Prostate gland (tissue), 2 donors: ENCODE data around the gene NPTXR.
"Not testable (repeated sequence)": the region's sequence is repeated elsewhere in the genome, so short reads cannot be mapped to it uniquely, and the experiment has no call there.

ENCODE experiments used
- POLR2A ChIP-seq: fragments of 450-650 bp; IDR thresholded peaks from one replicate; pipeline ENCODE4 v1.6.1; 2016; ENCODE audit warnings: antibody characterized with exemption, mild to moderate bottlenecking
- POLR2AphosphoS5 ChIP-seq: sonication (generic); formaldehyde crosslinking; IDR thresholded peaks from one replicate; pipeline ENCODE4 v1.6.1; 2017; ENCODE audit warnings: antibody characterized with exemption
- TF ChIP-seq, protein P1 (sequence below), 4 experiments: fragments of 200-600 bp in 2 of 4; fragments of 450-650 bp in 2 of 4; sonication (generic) in 2 of 4; IDR thresholded peaks; 1 replicate in 3 of 4; 2 replicates in 1 of 4; pipeline ENCODE4 v1.5.1; 2016 to 2019; ENCODE audit warnings: antibody characterized with exemption in 4 of 4, mild to moderate bottlenecking in 2 of 4, moderate library complexity in 2 of 4

DNA sequence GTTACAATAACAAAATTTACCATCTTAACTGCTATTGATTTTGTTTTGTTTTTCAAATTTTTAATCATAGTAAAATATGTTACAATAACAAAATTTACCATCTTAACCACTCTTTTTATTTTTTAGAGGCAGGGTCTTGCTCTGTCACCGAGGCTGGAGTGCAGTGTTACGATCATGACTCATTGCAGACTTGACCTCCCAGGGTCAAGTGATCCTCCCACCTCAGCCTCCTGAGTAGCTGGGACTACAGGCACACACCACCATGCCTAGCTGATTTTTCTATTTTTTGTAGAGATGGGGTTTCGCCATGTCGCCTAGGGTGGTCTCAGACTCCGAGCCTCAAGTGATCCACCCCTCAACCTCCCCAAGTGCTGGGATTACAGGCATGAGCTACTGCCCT, 10.1 kb upstream of the NPTXR start:
- TF ChIP-seq, protein P1, sequence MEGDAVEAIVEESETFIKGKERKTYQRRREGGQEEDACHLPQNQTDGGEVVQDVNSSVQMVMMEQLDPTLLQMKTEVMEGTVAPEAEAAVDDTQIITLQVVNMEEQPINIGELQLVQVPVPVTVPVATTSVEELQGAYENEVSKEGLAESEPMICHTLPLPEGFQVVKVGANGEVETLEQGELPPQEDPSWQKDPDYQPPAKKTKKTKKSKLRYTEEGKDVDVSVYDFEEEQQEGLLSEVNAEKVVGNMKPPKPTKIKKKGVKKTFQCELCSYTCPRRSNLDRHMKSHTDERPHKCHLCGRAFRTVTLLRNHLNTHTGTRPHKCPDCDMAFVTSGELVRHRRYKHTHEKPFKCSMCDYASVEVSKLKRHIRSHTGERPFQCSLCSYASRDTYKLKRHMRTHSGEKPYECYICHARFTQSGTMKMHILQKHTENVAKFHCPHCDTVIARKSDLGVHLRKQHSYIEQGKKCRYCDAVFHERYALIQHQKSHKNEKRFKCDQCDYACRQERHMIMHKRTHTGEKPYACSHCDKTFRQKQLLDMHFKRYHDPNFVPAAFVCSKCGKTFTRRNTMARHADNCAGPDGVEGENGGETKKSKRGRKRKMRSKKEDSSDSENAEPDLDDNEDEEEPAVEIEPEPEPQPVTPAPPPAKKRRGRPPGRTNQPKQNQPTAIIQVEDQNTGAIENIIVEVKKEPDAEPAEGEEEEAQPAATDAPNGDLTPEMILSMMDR (IDR thresholded peaks at IDR 0.05), result not testable (repeated sequence)
- TF ChIP-seq POLR2AphosphoS5, POLR2A: not testable (repeated sequence)
